ENCODE results near the gene CIITA. TPM values are rescaled to one million over a fixed set of nuclear protein-coding genes. Genes with fewer than 3 reads are reported as not detected.
A peak's percentile ranks its signal among the peaks of the same experiment; 100 is the strongest.
"Not testable (repeated sequence)": the region's sequence is repeated elsewhere in the genome, so short reads cannot be mapped to it uniquely, and the experiment has no call there.

The CIITA gene, protein sequence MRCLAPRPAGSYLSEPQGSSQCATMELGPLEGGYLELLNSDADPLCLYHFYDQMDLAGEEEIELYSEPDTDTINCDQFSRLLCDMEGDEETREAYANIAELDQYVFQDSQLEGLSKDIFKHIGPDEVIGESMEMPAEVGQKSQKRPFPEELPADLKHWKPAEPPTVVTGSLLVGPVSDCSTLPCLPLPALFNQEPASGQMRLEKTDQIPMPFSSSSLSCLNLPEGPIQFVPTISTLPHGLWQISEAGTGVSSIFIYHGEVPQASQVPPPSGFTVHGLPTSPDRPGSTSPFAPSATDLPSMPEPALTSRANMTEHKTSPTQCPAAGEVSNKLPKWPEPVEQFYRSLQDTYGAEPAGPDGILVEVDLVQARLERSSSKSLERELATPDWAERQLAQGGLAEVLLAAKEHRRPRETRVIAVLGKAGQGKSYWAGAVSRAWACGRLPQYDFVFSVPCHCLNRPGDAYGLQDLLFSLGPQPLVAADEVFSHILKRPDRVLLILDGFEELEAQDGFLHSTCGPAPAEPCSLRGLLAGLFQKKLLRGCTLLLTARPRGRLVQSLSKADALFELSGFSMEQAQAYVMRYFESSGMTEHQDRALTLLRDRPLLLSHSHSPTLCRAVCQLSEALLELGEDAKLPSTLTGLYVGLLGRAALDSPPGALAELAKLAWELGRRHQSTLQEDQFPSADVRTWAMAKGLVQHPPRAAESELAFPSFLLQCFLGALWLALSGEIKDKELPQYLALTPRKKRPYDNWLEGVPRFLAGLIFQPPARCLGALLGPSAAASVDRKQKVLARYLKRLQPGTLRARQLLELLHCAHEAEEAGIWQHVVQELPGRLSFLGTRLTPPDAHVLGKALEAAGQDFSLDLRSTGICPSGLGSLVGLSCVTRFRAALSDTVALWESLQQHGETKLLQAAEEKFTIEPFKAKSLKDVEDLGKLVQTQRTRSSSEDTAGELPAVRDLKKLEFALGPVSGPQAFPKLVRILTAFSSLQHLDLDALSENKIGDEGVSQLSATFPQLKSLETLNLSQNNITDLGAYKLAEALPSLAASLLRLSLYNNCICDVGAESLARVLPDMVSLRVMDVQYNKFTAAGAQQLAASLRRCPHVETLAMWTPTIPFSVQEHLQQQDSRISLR
- total RNA-seq = 10 to 100 TPM in 1 of 3 donors, 1 to 10 TPM in 2; 5.8 to 16.0 (median 9.1) TPM
- long read RNA-seq, donor 1, partial matches to known transcripts = 4 of 6 reads
- long read RNA-seq, donor 1, other reads (novel, unspliced or antisense) = 2 of 6 reads
- long read RNA-seq, donor 2 = 0 reads

DNA sequence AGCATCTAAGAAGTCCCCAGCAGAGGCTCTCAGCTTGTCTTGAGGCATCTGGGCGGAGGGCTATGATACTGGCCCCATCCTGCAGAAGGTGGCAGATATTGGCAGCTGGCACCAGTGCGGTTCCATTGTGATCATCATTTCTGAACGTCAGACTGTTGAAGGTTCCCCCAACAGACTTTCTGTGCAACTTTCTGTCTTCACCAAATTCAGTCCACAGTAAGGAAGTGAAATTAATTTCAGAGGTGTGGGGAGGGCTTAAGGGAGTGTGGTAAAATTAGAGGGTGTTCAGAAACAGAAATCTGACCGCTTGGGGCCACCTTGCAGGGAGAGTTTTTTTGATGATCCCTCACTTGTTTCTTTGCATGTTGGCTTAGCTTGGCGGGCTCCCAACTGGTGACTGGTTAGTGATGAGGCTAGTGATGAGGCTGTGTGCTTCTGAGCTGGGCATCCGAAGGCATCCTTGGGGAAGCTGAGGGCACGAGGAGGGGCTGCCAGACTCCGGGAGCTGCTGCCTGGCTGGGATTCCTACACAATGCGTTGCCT, at the start of gene CIITA:
TSS of gene CIITA (plus strand) at position 404 of the 543 bp plus-strand sequence. CDS start at position 533, 129 bp downstream.
- TF ChIP-seq, protein P1, sequence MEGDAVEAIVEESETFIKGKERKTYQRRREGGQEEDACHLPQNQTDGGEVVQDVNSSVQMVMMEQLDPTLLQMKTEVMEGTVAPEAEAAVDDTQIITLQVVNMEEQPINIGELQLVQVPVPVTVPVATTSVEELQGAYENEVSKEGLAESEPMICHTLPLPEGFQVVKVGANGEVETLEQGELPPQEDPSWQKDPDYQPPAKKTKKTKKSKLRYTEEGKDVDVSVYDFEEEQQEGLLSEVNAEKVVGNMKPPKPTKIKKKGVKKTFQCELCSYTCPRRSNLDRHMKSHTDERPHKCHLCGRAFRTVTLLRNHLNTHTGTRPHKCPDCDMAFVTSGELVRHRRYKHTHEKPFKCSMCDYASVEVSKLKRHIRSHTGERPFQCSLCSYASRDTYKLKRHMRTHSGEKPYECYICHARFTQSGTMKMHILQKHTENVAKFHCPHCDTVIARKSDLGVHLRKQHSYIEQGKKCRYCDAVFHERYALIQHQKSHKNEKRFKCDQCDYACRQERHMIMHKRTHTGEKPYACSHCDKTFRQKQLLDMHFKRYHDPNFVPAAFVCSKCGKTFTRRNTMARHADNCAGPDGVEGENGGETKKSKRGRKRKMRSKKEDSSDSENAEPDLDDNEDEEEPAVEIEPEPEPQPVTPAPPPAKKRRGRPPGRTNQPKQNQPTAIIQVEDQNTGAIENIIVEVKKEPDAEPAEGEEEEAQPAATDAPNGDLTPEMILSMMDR (IDR thresholded peaks at IDR 0.05) = no peak
- no peaks in the 10 kb centered on the region for H3K9me3 ChIP-seq
- peaks cover 9% of the 10 kb centered on the region for H3K4me1 ChIP-seq (ENCODE audit: low read depth)
- no peak within 1 kb of the TSS for H3K4me3 ChIP-seq
- intact Hi-C loops (cut with DNase I, micrococcal nuclease) = no loop called here
- peak; percentile 57 for ATAC-seq
- H3K36me3 ChIP-seq (ENCODE audit: low read depth) = no peaks in the 10 kb centered on the region
- DNase-seq = peak; percentile 68 to 87 (median 73)

DNA sequence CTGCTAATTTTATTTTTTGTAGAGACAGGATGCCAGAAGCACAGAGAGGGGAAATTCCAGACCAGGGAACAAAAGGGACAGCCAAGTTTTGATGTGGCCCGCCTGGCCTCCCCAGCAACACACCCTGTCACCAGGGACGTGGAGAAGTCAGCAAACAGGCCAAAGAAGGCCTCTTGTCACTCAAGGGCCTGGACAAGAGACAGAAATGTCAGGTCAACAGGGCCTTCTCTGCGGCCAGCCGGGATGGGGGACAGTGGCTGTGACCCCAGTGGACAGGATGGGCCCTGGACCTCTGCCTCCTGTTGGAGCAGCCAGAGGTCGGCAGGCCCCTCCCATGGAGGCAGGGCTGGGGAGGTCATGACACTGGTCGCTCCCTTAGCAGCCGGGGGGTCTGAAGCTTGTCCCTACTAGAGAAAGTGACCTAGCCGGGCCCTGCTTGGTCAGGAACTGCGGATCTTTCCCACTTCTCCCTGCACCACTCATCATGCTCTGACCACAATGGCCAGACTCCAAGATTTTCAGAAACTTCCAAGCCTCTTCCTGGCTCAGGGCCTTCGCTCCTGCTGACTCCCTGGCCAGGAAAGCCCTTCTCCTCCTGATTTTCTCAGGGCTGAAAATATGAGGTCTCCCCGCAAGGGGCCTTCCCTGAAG, 49.2 kb upstream of the CIITA start:
- intact Hi-C loops (cut with DNase I, micrococcal nuclease) = no loop called here
- TF ChIP-seq, protein P1 (IDR thresholded peaks at IDR 0.05) = no peak
- ATAC-seq = peak; percentile 41
- Histone ChIP-seq H3K36me3 (ENCODE audit: low read depth) (no peaks in the 10 kb centered on the region), H3K4me3 (no peak overlapping the region), H3K9me3 (no peaks in the 10 kb centered on the region), H3K4me1 (ENCODE audit: low read depth) (peaks cover 9% of the 10 kb centered on the region)
- peak; percentile 50 to 71 (median 60) for DNase-seq

DNA sequence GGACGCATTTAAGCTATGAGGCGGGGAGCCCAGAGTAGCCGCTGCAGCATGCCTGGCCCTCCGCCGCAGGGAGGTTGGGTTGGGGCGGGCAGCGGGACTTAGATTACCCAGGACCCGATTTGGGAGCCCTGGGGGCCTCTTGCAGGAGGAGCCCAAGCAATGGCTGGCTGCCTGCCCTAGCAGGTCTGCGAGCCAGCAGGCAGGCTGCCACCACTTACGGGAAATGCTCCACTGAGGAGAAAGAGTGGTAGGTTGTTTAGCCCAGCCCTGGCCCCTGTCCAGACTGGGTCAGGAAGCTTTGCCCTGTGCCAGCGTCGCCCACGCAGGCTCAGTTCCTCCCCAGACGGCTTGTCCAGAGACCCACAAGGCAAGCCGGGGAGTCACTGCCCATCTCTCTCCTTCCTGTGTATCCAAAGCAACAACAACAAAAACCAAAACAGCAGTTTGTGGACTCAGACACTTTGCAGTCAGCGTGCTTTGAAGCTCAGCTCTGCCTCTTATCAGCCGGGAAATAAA, 48.1 kb upstream of the CIITA start:
- peak; percentile 86 for ATAC-seq
- no peak overlapping the region for H3K4me3 ChIP-seq
- intact Hi-C loops (cut with DNase I, micrococcal nuclease) = no loop called here

DNA sequence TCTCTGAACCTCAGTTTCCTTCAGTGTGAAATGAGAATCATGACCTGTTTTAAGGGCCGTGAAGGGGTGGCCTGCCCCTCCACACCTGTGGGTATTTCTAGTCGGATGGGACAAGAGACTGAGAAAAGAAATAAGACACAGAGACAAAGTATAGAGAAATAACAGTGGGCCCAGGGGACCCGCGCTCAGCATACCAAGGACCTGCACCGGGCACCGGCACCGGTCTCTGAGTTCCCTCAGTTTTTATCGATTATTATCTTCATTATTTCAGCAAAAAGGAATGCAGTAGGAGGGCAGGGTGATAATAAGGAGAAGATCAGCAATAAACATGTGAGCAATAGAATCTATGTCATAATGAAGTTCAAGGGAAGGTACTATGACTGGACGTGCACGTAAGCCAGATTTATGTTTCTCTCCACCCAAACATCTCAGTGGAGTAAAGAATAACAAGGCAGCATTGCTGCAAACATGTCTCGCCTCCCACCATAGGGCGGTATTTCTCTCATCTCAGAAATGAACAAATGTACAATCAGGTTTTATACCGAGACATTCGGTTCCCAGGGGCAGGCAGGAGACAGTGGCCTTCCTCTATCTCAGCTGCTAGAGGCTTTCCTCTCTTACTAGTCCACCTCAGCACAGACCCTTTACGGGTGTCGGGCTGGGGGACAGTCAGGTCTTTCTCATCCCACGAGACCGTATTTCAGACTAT, 47.5 kb upstream of the CIITA start:
- intact Hi-C loops (cut with DNase I, micrococcal nuclease) = not testable (repeated sequence)

More for the DNA sequence above, 48.1 kb upstream of the CIITA start:
- no peaks in the 10 kb centered on the region for H3K9me3 ChIP-seq
- peaks cover 9% of the 10 kb centered on the region for H3K4me1 ChIP-seq (ENCODE audit: low read depth)
- no peaks in the 10 kb centered on the region for H3K36me3 ChIP-seq (ENCODE audit: low read depth)
- TF ChIP-seq, protein P1 (IDR thresholded peaks at IDR 0.05) = no peak
- DNase-seq = peak; percentile 75 to 88 (median 81)

DNA sequence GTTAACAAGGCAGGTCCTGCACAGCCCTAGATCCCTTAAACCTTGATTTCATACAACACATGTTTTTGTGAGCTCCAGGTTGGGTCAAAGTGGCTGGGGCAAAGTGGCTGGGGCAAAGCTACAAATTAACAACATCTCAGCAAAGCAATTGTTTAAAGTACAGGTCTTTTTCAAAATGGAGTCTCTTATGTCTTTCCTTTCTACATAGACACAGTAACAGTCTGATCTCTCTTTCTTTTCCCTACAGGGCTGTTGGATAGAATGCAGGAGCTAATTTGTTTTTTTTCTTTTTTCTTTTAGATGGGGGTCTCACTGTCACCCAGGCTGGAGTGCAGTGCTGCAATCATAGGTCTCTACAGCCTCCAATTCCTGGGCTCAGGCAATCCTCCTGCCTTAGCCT, 46.8 kb upstream of the CIITA start:
- ATAC-seq; DNase-seq; H3K4me1 ChIP-seq (ENCODE audit: low read depth); intact Hi-C loops (cut with DNase I, micrococcal nuclease); H3K36me3 ChIP-seq (ENCODE audit: low read depth); H3K4me3 ChIP-seq; H3K9me3 ChIP-seq: not testable (repeated sequence)

More for the DNA sequence above, 47.5 kb upstream of the CIITA start:
- not testable (repeated sequence) for H3K36me3 ChIP-seq (ENCODE audit: low read depth); H3K4me1 ChIP-seq (ENCODE audit: low read depth); H3K4me3 ChIP-seq; H3K9me3 ChIP-seq; ATAC-seq; DNase-seq

All from mucosa of descending colon (tissue), 3 donors.